Stomach (tissue), 4 donors: ENCODE results near the gene KCNIP2.

ENCODE experiments used
- EP300 ChIP-seq: sonication (generic); formaldehyde crosslinking; IDR thresholded peaks from one replicate; pipeline ENCODE4 v1.6.1; 2017; ENCODE audit warnings: antibody characterized with exemption
- TF ChIP-seq, protein P1 (sequence below), 7 experiments: fragments of 450-650 bp in 4 of 7; fragments of 200-600 bp in 3 of 7; sonication (generic) in 3 of 7; IDR thresholded peaks; one replicate each; pipeline ENCODE4 v1.5.1; 2016 to 2019; ENCODE audit warnings: antibody characterized with exemption in 7 of 7, control low read depth in 2 of 7, mild to moderate bottlenecking in 1 of 7

GRCh38 chr10:101817337-101818118 lies 26.1 kb downstream of the KCNIP2 start:
- TF ChIP-seq, protein P1, sequence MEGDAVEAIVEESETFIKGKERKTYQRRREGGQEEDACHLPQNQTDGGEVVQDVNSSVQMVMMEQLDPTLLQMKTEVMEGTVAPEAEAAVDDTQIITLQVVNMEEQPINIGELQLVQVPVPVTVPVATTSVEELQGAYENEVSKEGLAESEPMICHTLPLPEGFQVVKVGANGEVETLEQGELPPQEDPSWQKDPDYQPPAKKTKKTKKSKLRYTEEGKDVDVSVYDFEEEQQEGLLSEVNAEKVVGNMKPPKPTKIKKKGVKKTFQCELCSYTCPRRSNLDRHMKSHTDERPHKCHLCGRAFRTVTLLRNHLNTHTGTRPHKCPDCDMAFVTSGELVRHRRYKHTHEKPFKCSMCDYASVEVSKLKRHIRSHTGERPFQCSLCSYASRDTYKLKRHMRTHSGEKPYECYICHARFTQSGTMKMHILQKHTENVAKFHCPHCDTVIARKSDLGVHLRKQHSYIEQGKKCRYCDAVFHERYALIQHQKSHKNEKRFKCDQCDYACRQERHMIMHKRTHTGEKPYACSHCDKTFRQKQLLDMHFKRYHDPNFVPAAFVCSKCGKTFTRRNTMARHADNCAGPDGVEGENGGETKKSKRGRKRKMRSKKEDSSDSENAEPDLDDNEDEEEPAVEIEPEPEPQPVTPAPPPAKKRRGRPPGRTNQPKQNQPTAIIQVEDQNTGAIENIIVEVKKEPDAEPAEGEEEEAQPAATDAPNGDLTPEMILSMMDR (IDR thresholded peaks at IDR 0.05): no peak
- TF ChIP-seq EP300: no peak
